K562 (cell line): ENCODE data around the gene CLSTN2. TPM values are rescaled to one million over a fixed set of nuclear protein-coding genes. Genes with fewer than 3 reads are reported as not detected.

Experiments used
- ATAC-seq: fragments of 200-7000 bp; cut with Tn5 transposase; 3 replicates; pipeline ENCODE4 v1.9.1; 2020; ENCODE audit warnings: moderate library complexity
- BruUV-seq: library from RNA; stranded (reverse); fragments of 400-500 nt; replicated peaks from 2 replicates; lab custom pipeline; 2021; lab: Mats Ljungman, UMichigan
- CTCF ChIA-PET: fragments of 300-600 bp; formaldehyde crosslinking; extraction: SDS; loops from one replicate; lab custom pipeline; 2021; ENCODE audit warnings: low intra/inter-chr PET ratio; lab: Yijun Ruan, JAX
- POLR2A ChIA-PET: fragments of 300-600, 350-650 bp; sonication (Branson Sonifier 250); formaldehyde crosslinking; extraction: SDS; loops from one replicate; lab custom pipeline; 2021; ENCODE audit warnings: antibody characterized with exemption, inconsistent platforms; lab: Yijun Ruan, JAX
- DNase-seq, 4 experiments: peaks; one replicate each; pipeline versions ENCODE4 v3.0.0 to v3.0.0-alpha.2; 2011 to 2018; ENCODE audit warnings: low spot score in 3 of 4, mixed read lengths in 3 of 4; ENCODE audit errors: extremely low read depth in 1 of 4
- FAIRE-seq: peaks from 2 replicates; lab custom pipeline; 2011; peaks lifted over from hg19 to GRCh38; lab: Jason Lieb, UNC
- H2AFZ ChIP-seq: 2 replicates; pipeline ENCODE4 v1.6.0; 2011; ENCODE audit warnings: low read depth, low read length, control low read depth, inconsistent platforms
- H3K27ac ChIP-seq: fragments of 200-600 bp; 3 replicates; pipeline ENCODE4 v1.8.0; 2011; ENCODE audit warnings: low read depth, mild to moderate bottlenecking, control low read depth, inconsistent platforms, low read length, moderate library complexity, mixed read lengths; ENCODE audit errors: extremely low read depth
- H3K27me3 ChIP-seq, 2 experiments: fragments of 300-600 bp in 1 of 2; 2 replicates in 1 of 2; 3 replicates in 1 of 2; pipeline versions ENCODE4 v1.6.0 to v1.8.0; 2011; ENCODE audit warnings: inconsistent platforms in 2 of 2, low read length in 2 of 2, mild to moderate bottlenecking in 1 of 2, mixed read lengths in 1 of 2, moderate library complexity in 1 of 2; ENCODE audit not compliant: control insufficient read depth in 2 of 2, insufficient read depth in 2 of 2
- H3K36me3 ChIP-seq: fragments of 300-600 bp; 3 replicates; pipeline ENCODE4 v1.8.0; 2011; ENCODE audit warnings: mild to moderate bottlenecking, low read length, inconsistent platforms; ENCODE audit not compliant: control insufficient read depth, insufficient read depth
- H3K4me1 ChIP-seq, 2 experiments: fragments of 200-600 bp in 1 of 2; replicated peaks in 1 of 2; 2 replicates in 1 of 2; 3 replicates in 1 of 2; pipeline versions ENCODE4 v1.5.1 to v1.8.0; 2011; ENCODE audit warnings: inconsistent platforms in 2 of 2, low read length in 2 of 2, mild to moderate bottlenecking in 1 of 2, mixed read lengths in 1 of 2, moderate library complexity in 1 of 2; ENCODE audit not compliant: control insufficient read depth in 2 of 2, insufficient read depth in 2 of 2
- H3K4me2 ChIP-seq: 2 replicates; pipeline ENCODE4 v1.6.1; 2011; ENCODE audit warnings: low read length, control low read depth, inconsistent platforms, mixed read lengths; ENCODE audit not compliant: insufficient read depth
- H3K4me3 ChIP-seq: fragments of 200-600 bp; sonication (generic), shearing (Covaris generic); 2 replicates; pipeline ENCODE4 v1.5.1; 2016; ENCODE audit warnings: control low read depth, inconsistent platforms
- H3K79me2 ChIP-seq: fragments of 200-600 bp; 3 replicates; pipeline ENCODE4 v1.8.0; 2011; ENCODE audit warnings: low read length, inconsistent platforms; ENCODE audit not compliant: control insufficient read depth, insufficient read depth
- H3K9ac ChIP-seq, 2 experiments: 2 replicates each; pipeline versions ENCODE4 v1.6.0 to v1.6.1; 2011; ENCODE audit warnings: low read depth in 2 of 2, low read length in 2 of 2, control low read depth in 1 of 2, inconsistent platforms in 1 of 2, mild to moderate bottlenecking in 1 of 2, mixed read lengths in 1 of 2; ENCODE audit not compliant: insufficient read depth in 1 of 2
- H3K9me1 ChIP-seq: one replicate; pipeline ENCODE4 v1.6.0; 2011; ENCODE audit warnings: inconsistent platforms, mild to moderate bottlenecking, low read length, moderate library complexity; ENCODE audit not compliant: control insufficient read depth, insufficient read depth
- H3K9me3 ChIP-seq: replicated peaks from 2 replicates; pipeline ENCODE4 v1.5.1; 2011; ENCODE audit warnings: low read depth, low read length, inconsistent platforms; ENCODE audit not compliant: control insufficient read depth, insufficient read depth
- H4K20me1 ChIP-seq: replicated peaks from 2 replicates; pipeline ENCODE4 v1.6.1; 2011; ENCODE audit warnings: low read length, inconsistent platforms, mixed read lengths; ENCODE audit not compliant: control insufficient read depth, insufficient read depth
- ATF1 ChIP-seq, 2 experiments: fragments of 450-650 bp in 1 of 2; IDR thresholded peaks; 2 replicates each; pipeline ENCODE4 v1.6.1; 2016; ENCODE audit warnings: missing compliant biosample characterization in 1 of 2, missing genetic modification characterization in 1 of 2
- CHCHD3 ChIP-seq: fragments of 250-450 bp; sonication (Bioruptor Pico); IDR thresholded peaks from 2 replicates; pipeline ENCODE4 v2.1.2; 2022; ENCODE audit warnings: mild to moderate bottlenecking
- CREB3 ChIP-seq: fragments of 450-650 bp; conservative IDR thresholded peaks from 2 replicates; pipeline ENCODE4 v1.6.1; 2016; ENCODE audit warnings: missing genetic modification characterization, low read depth, mild to moderate bottlenecking, missing compliant biosample characterization, moderate library complexity
- EP400 ChIP-seq: fragments of 450-650 bp; IDR thresholded peaks from 2 replicates; pipeline ENCODE4 v1.6.1; 2017; ENCODE audit warnings: antibody characterized with exemption, mild to moderate bottlenecking, moderate library complexity
- FOXK1 ChIP-seq: sonication (generic); formaldehyde crosslinking; IDR thresholded peaks from 2 replicates; pipeline ENCODE4 v1.8.0; 2022; ENCODE audit warnings: missing genetic modification reagents, mild to moderate bottlenecking, borderline replicate concordance
- MEIS2 ChIP-seq: fragments of 450-650 bp; IDR thresholded peaks from 2 replicates; pipeline ENCODE4 v1.6.1; 2014; ENCODE audit warnings: mild to moderate bottlenecking; ENCODE audit not compliant: partially characterized antibody
- NR4A1 ChIP-seq, 2 experiments: fragments of 250-450 bp in 1 of 2; fragments of 450-650 bp in 1 of 2; sonication (Bioruptor Pico) in 1 of 2; IDR thresholded peaks; 2 replicates each; pipeline versions ENCODE4 v1.4.0 to v1.6.1; 2016 to 2020; ENCODE audit warnings: mild to moderate bottlenecking in 2 of 2, missing compliant biosample characterization in 1 of 2, missing genetic modification characterization in 1 of 2, moderate library complexity in 1 of 2
- PTRF ChIP-seq: fragments of 450-650 bp; IDR thresholded peaks from 2 replicates; pipeline ENCODE4 v1.6.1; 2016; ENCODE audit warnings: mild to moderate bottlenecking, missing genetic modification characterization, missing compliant biosample characterization
- PURB ChIP-seq: sonication (generic); formaldehyde crosslinking; IDR thresholded peaks from 2 replicates; pipeline ENCODE4 v1.9.0; 2021; ENCODE audit warnings: low read depth, mild to moderate bottlenecking, missing genetic modification reagents
- SPI1 ChIP-seq: IDR thresholded peaks from 2 replicates; pipeline ENCODE4 v1.6.1; 2011; ENCODE audit warnings: low read depth, low read length, control low read depth, borderline replicate concordance
- XRCC3 ChIP-seq: fragments of 450-650 bp; IDR thresholded peaks from 2 replicates; pipeline ENCODE4 v1.6.1; 2017; ENCODE audit warnings: mild to moderate bottlenecking, moderate library complexity
- YY1 ChIP-seq, 3 experiments: IDR thresholded peaks; 2 replicates each; pipeline ENCODE4 v1.6.1; 2011; ENCODE audit warnings: low read length in 2 of 3, mild to moderate bottlenecking in 2 of 3, moderate library complexity in 2 of 3, borderline replicate concordance in 1 of 3, control low read depth in 1 of 3, low read depth in 1 of 3; ENCODE audit not compliant: insufficient read depth in 3 of 3, insufficient replicate concordance in 2 of 3, control insufficient read depth in 1 of 3, insufficient read length in 1 of 3; ENCODE audit errors: extremely low read depth in 1 of 3
- ZNF354B ChIP-seq: fragments of 250-450 bp; sonication (Bioruptor Pico); IDR thresholded peaks from 2 replicates; pipeline ENCODE4 v1.4.0; 2020
- ZNF436 ChIP-seq: fragments of 250-450, 450-650 bp; sonication (Bioruptor Pico); formaldehyde crosslinking; IDR thresholded peaks from 2 replicates; pipeline ENCODE4 v1.7.0; 2020; ENCODE audit warnings: mild to moderate bottlenecking
- ZNF707 ChIP-seq: fragments of 250-450 bp; sonication (Bioruptor Pico); conservative IDR thresholded peaks from 2 replicates; pipeline ENCODE4 v1.8.0; 2022; ENCODE audit warnings: inconsistent platforms, mild to moderate bottlenecking, moderate library complexity
- WGBS: fragments of 100-300 bp; shearing (Covaris generic); methylation state at CpG from one replicate; pipeline ENCODE4 v1.1.6; 2016; ENCODE audit warnings: low coverage, mixed read lengths; ENCODE audit not compliant: insufficient coverage; ENCODE audit errors: missing lambda C conversion rate; 5-methylcytosine and 5-hydroxymethylcytosine counted together
- in situ Hi-C: fragments of 300-500 bp; cut with MboI; formaldehyde crosslinking; loops from 4 replicates; pipeline ENCODE4 v1.15.0; 2018; ENCODE audit warnings: inconsistent platforms, mixed read lengths
- intact Hi-C: fragments of 100-400 bp; cut with micrococcal nuclease; formaldehyde crosslinking; loops from 2 replicates; pipeline ENCODE4 v1.14.2; 2022
- polyA plus RNA-seq, 8 experiments: library from polyadenylated mRNA; depleted of rRNA in 4 of 8; stranded (reverse) in 5 of 8; unstranded in 3 of 8; fragments of >200 nt; fragmentation: Nextera tagmentation in 2 of 8; fragmentation: Illumina TruSeq in 1 of 8; extraction: Ambion mirVana in 2 of 8; extraction: Trizol in 1 of 8; gene quantifications; 2 replicates each; pipeline versions ENCODE4 v1.2.1 to v1.2.3, GENCODE V29; 2011 to 2014; ENCODE audit warnings: inconsistent platforms in 1 of 8, missing spikeins in 1 of 8
- total RNA-seq, 7 experiments: library from RNA; depleted of rRNA in 6 of 7; stranded (reverse); fragments of >200 nt in 6 of 7; fragmentation: Illumina TruSeq in 2 of 7; extraction: Trizol in 2 of 7; gene quantifications; 2 replicates each; pipeline versions ENCODE4 v1.2.1 to v1.2.3, GENCODE V29; 2011 to 2021; ENCODE audit warnings: low replicate concordance in 1 of 7

CLSTN2 gene
- total and polyA plus RNA-seq, 9 of the 15 experiments (the other 6 are each of a cell fraction or from before 2014, with no cell fraction given) = 0.02 to 0.04 (median 0.04) TPM; not detected in 6

GRCh38 chr3:139987908-139988307 lies 52.9 kb downstream of the CLSTN2 start:
- Histone ChIP-seq H4K20me1 (no peaks in the 10 kb centered on the region; the same call in 1 of the 2 replicates), H2AFZ (no peak overlapping the region), H3K9me3 (no peaks in the 10 kb centered on the region), H3K27me3 (no peaks in the 10 kb centered on the region), H3K4me1 (no peaks in the 10 kb centered on the region), H3K27ac (no peak overlapping the region), H3K36me3 (no peaks in the 10 kb centered on the region), H3K9me1 (no peaks in the 10 kb centered on the region), H3K9ac (no peak overlapping the region), H3K4me2 (no peak overlapping the region), H3K79me2 (no peaks in the 10 kb centered on the region), H3K4me3 (no peak overlapping the region)
- in situ Hi-C loops (no loop called here), intact Hi-C loops (no loop called here)
- DNase-seq (no peak), ATAC-seq (no peak), FAIRE-seq (no peak)
- BruUV-seq = no TSS peak
- WGBS = 2% methylated on average over 3 of the region's 3 CpGs
- ChIA-PET CTCF (no interaction called here), POLR2A (no interaction called here)
- TF ChIP-seq ZNF436 (CRISPR knock-in tag) = no peak

- no peak for FAIRE-seq
- TF ChIP-seq FOXK1 (no peak), XRCC3 (no peak), EP400 (no peak), PURB (no peak), ATF1 (CRISPR knock-in tag; IDR thresholded peaks at IDR 0.05) (no peak), ATF1 (tag; IDR thresholded peaks at IDR 0.05) (no peak), PTRF (tag) (no peak), CHCHD3 (CRISPR knock-in tag) (no peak), YY1 (IDR thresholded peaks at IDR 0.05; ENCODE audit: borderline replicate concordance in 1 of 3, control insufficient read depth in 1 of 3, extremely low read depth in 1 of 3, insufficient read depth in 3 of 3, insufficient read length in 1 of 3, insufficient replicate concordance in 2 of 3, low read depth in 1 of 3, low read length in 2 of 3) (no peak), MEIS2 (no peak), NR4A1 (CRISPR knock-in tag; IDR thresholded peaks at IDR 0.05) (no peak), NR4A1 (tag; IDR thresholded peaks at IDR 0.05) (no peak), CREB3 (no peak), SPI1 (no peak), ZNF707 (CRISPR knock-in tag) (no peak), ZNF354B (CRISPR knock-in tag) (no peak)
Observed at GRCh38 chr3:139988472-139989156, 53.6 kb downstream of the CLSTN2 start.

More at GRCh38 chr3:139988472-139989156, 53.6 kb downstream of the CLSTN2 start:
- ATAC-seq (no peak), DNase-seq (no peak)
- intact Hi-C loops = no loop called here
- Histone ChIP-seq H2AFZ (no peak overlapping the region), H3K9ac (no peak overlapping the region), H3K36me3 (no peaks in the 10 kb centered on the region), H3K4me1 (no peaks in the 10 kb centered on the region), H3K9me3 (no peaks in the 10 kb centered on the region), H3K27ac (no peak overlapping the region), H3K27me3 (no peaks in the 10 kb centered on the region), H3K9me1 (no peaks in the 10 kb centered on the region), H3K79me2 (no peaks in the 10 kb centered on the region), H3K4me2 (no peak overlapping the region), H3K4me3 (no peak overlapping the region), H4K20me1 (no peaks in the 10 kb centered on the region; the same call in 1 of the 2 replicates)
- in situ Hi-C loops = no loop called here
- ChIA-PET CTCF (no interaction called here), POLR2A (no interaction called here)
- WGBS = 0% methylated on average over 3 of the region's 3 CpGs
- no TSS peak for BruUV-seq
